ENCODE results near the gene MRPS5.

DNA sequence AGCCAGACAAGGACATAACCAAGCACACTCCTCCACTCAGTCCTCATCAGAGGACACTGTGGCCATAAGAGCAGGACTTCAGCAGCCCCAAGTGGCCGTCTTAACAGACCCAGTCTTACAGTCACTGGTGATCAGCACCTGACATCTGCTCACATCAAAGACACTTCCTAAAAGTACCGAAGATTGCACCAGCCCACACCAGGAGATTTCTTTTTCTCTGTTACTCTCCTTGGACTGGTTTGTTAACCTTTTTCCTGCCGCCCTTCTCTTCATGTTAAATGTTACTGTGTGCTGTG, 44.1 kb downstream of the MRPS5 start:
- TF ChIP-seq, protein P1, sequence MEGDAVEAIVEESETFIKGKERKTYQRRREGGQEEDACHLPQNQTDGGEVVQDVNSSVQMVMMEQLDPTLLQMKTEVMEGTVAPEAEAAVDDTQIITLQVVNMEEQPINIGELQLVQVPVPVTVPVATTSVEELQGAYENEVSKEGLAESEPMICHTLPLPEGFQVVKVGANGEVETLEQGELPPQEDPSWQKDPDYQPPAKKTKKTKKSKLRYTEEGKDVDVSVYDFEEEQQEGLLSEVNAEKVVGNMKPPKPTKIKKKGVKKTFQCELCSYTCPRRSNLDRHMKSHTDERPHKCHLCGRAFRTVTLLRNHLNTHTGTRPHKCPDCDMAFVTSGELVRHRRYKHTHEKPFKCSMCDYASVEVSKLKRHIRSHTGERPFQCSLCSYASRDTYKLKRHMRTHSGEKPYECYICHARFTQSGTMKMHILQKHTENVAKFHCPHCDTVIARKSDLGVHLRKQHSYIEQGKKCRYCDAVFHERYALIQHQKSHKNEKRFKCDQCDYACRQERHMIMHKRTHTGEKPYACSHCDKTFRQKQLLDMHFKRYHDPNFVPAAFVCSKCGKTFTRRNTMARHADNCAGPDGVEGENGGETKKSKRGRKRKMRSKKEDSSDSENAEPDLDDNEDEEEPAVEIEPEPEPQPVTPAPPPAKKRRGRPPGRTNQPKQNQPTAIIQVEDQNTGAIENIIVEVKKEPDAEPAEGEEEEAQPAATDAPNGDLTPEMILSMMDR (conservative IDR thresholded peaks at IDR 0.05; ENCODE audit: low read depth, low read length) = no peak
- TF ChIP-seq EZH2phosphoT487 (IDR thresholded peaks at IDR 0.05; ENCODE audit: borderline replicate concordance, low read length) (no peak), EZH2 (IDR thresholded peaks at IDR 0.05; ENCODE audit: low read length, unreplicated experiment) (no peak)
